ENCODE measurements around the gene PPP1R9B. TPM values are rescaled to one million over a fixed set of nuclear protein-coding genes. Genes with fewer than 3 reads are reported as not detected.

PPP1R9B gene
- total and polyA plus RNA-seq, 2 donors (not counting 1 experiment from before 2014, with no cell fraction given), result 80.7 to 220 TPM

DNA sequence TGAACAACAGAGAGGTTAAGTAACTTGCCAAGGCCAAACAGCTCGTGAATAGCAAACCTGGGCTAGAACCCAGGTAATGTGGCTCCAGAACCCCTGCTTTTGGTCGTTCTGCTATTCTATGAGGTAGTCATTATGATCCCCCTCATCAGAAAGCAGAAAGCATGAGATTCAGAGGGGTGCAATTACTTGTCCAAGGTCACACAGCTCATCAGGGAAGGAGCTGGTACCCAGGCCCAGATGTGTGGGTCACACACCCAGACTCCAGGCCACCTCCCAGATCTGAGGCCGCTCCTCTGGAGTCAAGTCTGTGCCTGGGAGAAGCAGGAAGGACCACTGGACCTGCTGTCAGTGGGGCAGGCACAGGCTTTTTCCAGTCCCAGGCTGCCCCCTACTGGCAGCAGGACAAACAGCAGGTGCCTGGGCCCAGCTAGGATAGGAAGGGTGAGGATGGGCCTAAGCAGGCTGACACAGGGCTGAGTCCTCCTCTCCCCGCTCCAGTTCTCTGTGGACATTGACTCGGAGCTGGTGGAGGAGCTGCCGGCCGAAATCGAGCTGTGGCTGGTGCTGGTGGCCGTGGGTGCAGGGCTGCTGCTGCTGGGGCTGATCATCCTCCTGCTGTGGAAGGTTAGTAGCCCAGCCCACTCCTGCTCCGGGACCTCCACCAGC, 63.1 kb downstream of the PPP1R9B start:
- Mint-ChIP-seq H3K9me3 (ENCODE audit: insufficient read depth) (no peaks in the 10 kb centered on the region), H3K27me3 (no peaks in the 10 kb centered on the region), H3K4me1 (no peaks in the 10 kb centered on the region), H3K4me3 (no peak overlapping the region), H3K27ac (no peak overlapping the region)
- Histone ChIP-seq H2AFZ (ENCODE audit: insufficient read depth, low read depth, low read length, poor library complexity, severe bottlenecking) (no peak overlapping the region), H3K4me2 (replicated peaks; ENCODE audit: low read depth, low read length, poor library complexity, severe bottlenecking) (no peak overlapping the region), H3K9me3 (ENCODE audit: control extremely low read depth in 1 of 3, control insufficient read depth in 2 of 3, insufficient read depth in 1 of 3, low read length in 2 of 3) (no peaks in the 10 kb centered on the region), H3K9ac (ENCODE audit: low read length) (no peak overlapping the region), H4K20me1 (ENCODE audit: control insufficient read depth, insufficient read depth, low read length, poor library complexity, severe bottlenecking) (no peaks in the 10 kb centered on the region), H3K79me2 (ENCODE audit: control insufficient read depth, insufficient read depth, low read length) (no peaks in the 10 kb centered on the region), H3K36me3 (replicated peaks in 1 of 2; ENCODE audit: control extremely low read depth in 1 of 2, control insufficient read depth in 1 of 2, extremely low read depth in 1 of 2, insufficient read depth in 2 of 2, low read length in 1 of 2) (no peaks in the 10 kb centered on the region), H3K27me3 (replicated peaks in 1 of 4; ENCODE audit: control extremely low read depth in 1 of 4, control insufficient read depth in 3 of 4, insufficient read depth in 4 of 4, low read length in 3 of 4) (peaks cover 0 to 3% (median 0%) of the 10 kb centered on the region in 4 experiments), H3K27ac (ENCODE audit: low read length in 2 of 2) (no peak overlapping the region), H3K4me3 (ENCODE audit: control extremely low read depth in 1 of 5, extremely low read depth in 1 of 5, insufficient read depth in 1 of 5, low read depth in 2 of 5, low read length in 4 of 5) (no peak overlapping the region), H3K4me1 (ENCODE audit: control insufficient read depth in 2 of 2, insufficient read depth in 2 of 2, low read length in 2 of 2) (no peaks in the 10 kb centered on the region)
- ChIA-PET POLR2A (no interaction called here), CTCF (interaction anchor here (0.6 to 2.8 kb wide), 34 partner anchors 9 to 276 kb away, joined by 3 to 68 read pairs (median 4); partner anchors contain the start of genes COL1A1, DLX3, ITGA3 and SGCA)
- intact Hi-C loops (cut with micrococcal nuclease), result loop anchor here (1.0 kb wide), 1 partner anchor 60 kb away; no protein-coding TSS in a partner anchor
- no peak for TF ChIP-seq EZH2 (IDR thresholded peaks at IDR 0.05; ENCODE audit: borderline replicate concordance, insufficient read depth, low read depth, low read length, poor library complexity, severe bottlenecking)
- TF ChIP-seq, protein P1, sequence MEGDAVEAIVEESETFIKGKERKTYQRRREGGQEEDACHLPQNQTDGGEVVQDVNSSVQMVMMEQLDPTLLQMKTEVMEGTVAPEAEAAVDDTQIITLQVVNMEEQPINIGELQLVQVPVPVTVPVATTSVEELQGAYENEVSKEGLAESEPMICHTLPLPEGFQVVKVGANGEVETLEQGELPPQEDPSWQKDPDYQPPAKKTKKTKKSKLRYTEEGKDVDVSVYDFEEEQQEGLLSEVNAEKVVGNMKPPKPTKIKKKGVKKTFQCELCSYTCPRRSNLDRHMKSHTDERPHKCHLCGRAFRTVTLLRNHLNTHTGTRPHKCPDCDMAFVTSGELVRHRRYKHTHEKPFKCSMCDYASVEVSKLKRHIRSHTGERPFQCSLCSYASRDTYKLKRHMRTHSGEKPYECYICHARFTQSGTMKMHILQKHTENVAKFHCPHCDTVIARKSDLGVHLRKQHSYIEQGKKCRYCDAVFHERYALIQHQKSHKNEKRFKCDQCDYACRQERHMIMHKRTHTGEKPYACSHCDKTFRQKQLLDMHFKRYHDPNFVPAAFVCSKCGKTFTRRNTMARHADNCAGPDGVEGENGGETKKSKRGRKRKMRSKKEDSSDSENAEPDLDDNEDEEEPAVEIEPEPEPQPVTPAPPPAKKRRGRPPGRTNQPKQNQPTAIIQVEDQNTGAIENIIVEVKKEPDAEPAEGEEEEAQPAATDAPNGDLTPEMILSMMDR (IDR thresholded peaks at IDR 0.05), result peak; percentile 94
- WGBS (ENCODE audit: insufficient coverage), result 44% methylated on average over 8 of the region's 10 CpGs
- DNase-seq (peak; percentile 80), ATAC-seq (ENCODE audit: low read depth) (peak; percentile 92)

Other genes starting within 250 kb of the PPP1R9B start
- gene DLX4, start 181.5 kb downstream of the PPP1R9B start, total RNA-seq, result 0.17 and 0.53 TPM in 2 replicates
- gene DLX4, start 181.5 kb downstream of the PPP1R9B start, polyA plus RNA-seq, result 0.30 and 0.88 TPM in 2 replicates
- gene DLX3, start 155.5 kb downstream of the PPP1R9B start, total RNA-seq, result not detected in 2 replicates
- gene DLX3, start 155.5 kb downstream of the PPP1R9B start, polyA plus RNA-seq, result not detected in 2 replicates
- 11.9 and 13.0 TPM in 2 replicates for gene ITGA3, start 94.6 kb downstream of the PPP1R9B start, total RNA-seq
- gene ITGA3, start 94.6 kb downstream of the PPP1R9B start, polyA plus RNA-seq, result 4.7 and 13.3 TPM in 2 replicates
- gene PDK2, start 55.3 kb downstream of the PPP1R9B start, total RNA-seq, result 35.2 and 36.7 TPM in 2 replicates
- 62.8 and 73.2 TPM in 2 replicates for gene PDK2, start 55.3 kb downstream of the PPP1R9B start, polyA plus RNA-seq
- 0.78 and 0.89 TPM in 2 replicates for gene SAMD14, start 20.5 kb downstream of the PPP1R9B start, total RNA-seq
- gene SAMD14, start 20.5 kb downstream of the PPP1R9B start, polyA plus RNA-seq, result 0.06 and 0.13 TPM in 2 replicates
- gene SGCA, start 15.3 kb upstream of the PPP1R9B start, total RNA-seq, result 3.8 and 4.4 TPM in 2 replicates
- gene SGCA, start 15.3 kb upstream of the PPP1R9B start, polyA plus RNA-seq, result 4.5 and 6.0 TPM in 2 replicates
- gene COL1A1, start 51.0 kb upstream of the PPP1R9B start, total RNA-seq, result 9.1 and 11.6 TPM in 2 replicates
- 0.66 and 8.4 TPM in 2 replicates for gene COL1A1, start 51.0 kb upstream of the PPP1R9B start, polyA plus RNA-seq
- gene TMEM92, start 123.8 kb upstream of the PPP1R9B start, total RNA-seq, result not detected in 2 replicates
- not detected in 2 replicates for gene TMEM92, start 123.8 kb upstream of the PPP1R9B start, polyA plus RNA-seq
- 29.9 and 30.3 TPM in 2 replicates for gene XYLT2, start 195.4 kb upstream of the PPP1R9B start, total RNA-seq
- gene XYLT2, start 195.4 kb upstream of the PPP1R9B start, polyA plus RNA-seq, result 15.5 and 21.5 TPM in 2 replicates
- 33.5 and 40.2 TPM in 2 replicates for gene MRPL27, start 222.5 kb upstream of the PPP1R9B start, total RNA-seq
- gene MRPL27, start 222.5 kb upstream of the PPP1R9B start, polyA plus RNA-seq, result 19.8 and 32.5 TPM in 2 replicates
- gene EME1, start 222.6 kb upstream of the PPP1R9B start, total RNA-seq, result 2.3 and 3.4 TPM in 2 replicates
- 1.6 and 3.0 TPM in 2 replicates for gene EME1, start 222.6 kb upstream of the PPP1R9B start, polyA plus RNA-seq
- 29.5 and 31.2 TPM in 2 replicates for gene LRRC59, start 246.8 kb upstream of the PPP1R9B start, total RNA-seq
- gene LRRC59, start 246.8 kb upstream of the PPP1R9B start, polyA plus RNA-seq, result 27.7 and 47.4 TPM in 2 replicates